GM23338 (cell line): ENCODE data around the gene FBXO38. TPM values are rescaled to one million over a fixed set of nuclear protein-coding genes. Genes with fewer than 3 reads are reported as not detected.

Experiments used
- ATAC-seq: fragments of 200-7000 bp; cut with Tn5 transposase; 3 replicates; pipeline ENCODE4 v1.9.1; 2020
- DNase-seq: peaks from one replicate; pipeline ENCODE4 v3.0.0-alpha.2; 2015; ENCODE audit warnings: low spot score
- H2AFZ ChIP-seq: fragments of 200-600 bp; sonication (generic); 2 replicates; pipeline ENCODE4 v1.8.0; 2016; ENCODE audit warnings: antibody characterized with exemption, mild to moderate bottlenecking, moderate library complexity
- H3F3A ChIP-seq: fragments of 200-600 bp; sonication (generic); replicated peaks from 2 replicates; pipeline ENCODE4 v1.8.0; 2017; ENCODE audit warnings: antibody characterized with exemption, mixed run types, low read depth
- H3K27ac ChIP-seq: fragments of 200-600 bp; sonication (generic); 2 replicates; pipeline ENCODE4 v1.6.1; 2016; ENCODE audit warnings: low read depth
- H3K27me3 ChIP-seq: fragments of 200-600 bp; sonication (generic); 2 replicates; pipeline ENCODE4 v1.8.0; 2016; ENCODE audit warnings: mild to moderate bottlenecking, mixed run types, moderate library complexity; ENCODE audit not compliant: insufficient read depth
- H3K36me3 ChIP-seq: fragments of 200-600 bp; sonication (generic); 2 replicates; pipeline ENCODE4 v1.8.0; 2016; ENCODE audit warnings: mild to moderate bottlenecking; ENCODE audit not compliant: insufficient read depth
- H3K4me1 ChIP-seq: fragments of 200-600 bp; sonication (generic); 2 replicates; pipeline ENCODE4 v1.8.0; 2016; ENCODE audit warnings: mild to moderate bottlenecking, moderate library complexity; ENCODE audit not compliant: insufficient read depth
- H3K4me2 ChIP-seq: fragments of 200-600 bp; sonication (generic); 2 replicates; pipeline ENCODE4 v1.7.1; 2017; ENCODE audit warnings: mixed run types
- H3K4me3 ChIP-seq: fragments of 200-600 bp; sonication (generic); 2 replicates; pipeline ENCODE4 v1.6.1; 2016; ENCODE audit warnings: mixed run types
- H3K79me2 ChIP-seq: fragments of 200-600 bp; sonication (generic); replicated peaks from 2 replicates; pipeline ENCODE4 v1.8.0; 2017; ENCODE audit warnings: mild to moderate bottlenecking; ENCODE audit not compliant: insufficient read depth
- H3K9me2 ChIP-seq: fragments of 200-600 bp; sonication (generic); 2 replicates; pipeline ENCODE4 v1.8.0; 2017; ENCODE audit not compliant: insufficient read depth
- H4K20me1 ChIP-seq: fragments of 200-600 bp; sonication (generic); replicated peaks from 2 replicates; pipeline ENCODE4 v1.8.0; 2017; ENCODE audit warnings: mild to moderate bottlenecking; ENCODE audit not compliant: insufficient read depth
- H3K27ac Mint-ChIP-seq: 2 replicates; pipeline ENCODE4 v1.8.0; 2020; ENCODE audit warnings: inconsistent platforms, mild to moderate bottlenecking, moderate library complexity, mixed read lengths
- H3K27me3 Mint-ChIP-seq: 3 replicates; pipeline ENCODE4 v1.8.0; 2022; ENCODE audit warnings: low read depth, mild to moderate bottlenecking, moderate library complexity, mixed read lengths, inconsistent platforms; ENCODE audit not compliant: insufficient read depth, poor library complexity
- H3K36me3 Mint-ChIP-seq: 3 replicates; pipeline ENCODE4 v1.8.0; 2021; ENCODE audit warnings: low read depth, mild to moderate bottlenecking, inconsistent platforms, moderate library complexity, mixed read lengths
- H3K4me1 Mint-ChIP-seq: 3 replicates; pipeline ENCODE4 v1.8.0; 2020; ENCODE audit warnings: mild to moderate bottlenecking, inconsistent platforms, mixed read lengths
- H3K4me3 Mint-ChIP-seq: 3 replicates; pipeline ENCODE4 v1.8.0; 2021; ENCODE audit warnings: moderate library complexity, mild to moderate bottlenecking, inconsistent platforms, mixed read lengths
- H3K9me3 Mint-ChIP-seq: 3 replicates; pipeline ENCODE4 v1.8.0; 2020; ENCODE audit warnings: moderate library complexity, mild to moderate bottlenecking, inconsistent platforms, mixed read lengths
- CREB1 ChIP-seq: fragments of 250-450 bp; sonication (Bioruptor Pico); IDR thresholded peaks from 2 replicates; pipeline ENCODE4 v1.5.0; 2020; ENCODE audit warnings: low read depth, mild to moderate bottlenecking, moderate library complexity
- CTCF ChIP-seq, 2 experiments: fragments of 200-600 bp in 1 of 2; sonication (generic) in 1 of 2; conservative IDR thresholded peaks; 2 replicates each; pipeline versions ENCODE4 v1.5.1 to v1.6.1; 2016 to 2017; ENCODE audit warnings: antibody characterized with exemption in 2 of 2, low read depth in 2 of 2, mild to moderate bottlenecking in 2 of 2, moderate library complexity in 1 of 2
- ETS1 ChIP-seq: IDR thresholded peaks from 2 replicates; pipeline ENCODE4 v1.6.1; 2016; ENCODE audit warnings: antibody characterized with exemption
- EZH2 ChIP-seq: fragments of 200-600 bp; sonication (generic); IDR thresholded peaks from one replicate; pipeline ENCODE4 v1.8.0; 2017; ENCODE audit warnings: antibody characterized with exemption, mild to moderate bottlenecking, low read depth; ENCODE audit not compliant: unreplicated experiment
- EZH2phosphoT487 ChIP-seq: fragments of 200-600 bp; sonication (generic); IDR thresholded peaks from one replicate; pipeline ENCODE4 v1.8.1; 2018; ENCODE audit warnings: antibody characterized with exemption; ENCODE audit not compliant: unreplicated experiment
- JUNB ChIP-seq: IDR thresholded peaks from one replicate; pipeline ENCODE4 v1.6.1; 2016; ENCODE audit warnings: antibody characterized with exemption; ENCODE audit not compliant: unreplicated experiment
- POLR2AphosphoS5 ChIP-seq: IDR thresholded peaks from 2 replicates; pipeline ENCODE4 v1.6.1; 2016; ENCODE audit warnings: antibody characterized with exemption, low read depth
- REST ChIP-seq: IDR thresholded peaks from one replicate; pipeline ENCODE4 v1.6.1; 2018; ENCODE audit warnings: antibody characterized with exemption; ENCODE audit not compliant: unreplicated experiment
- STAT1 ChIP-seq: IDR thresholded peaks from one replicate; pipeline ENCODE4 v1.6.1; 2016; ENCODE audit warnings: antibody characterized with exemption; ENCODE audit not compliant: unreplicated experiment
- ZNF114 ChIP-seq: fragments of 250-450 bp; sonication (Bioruptor Pico); IDR thresholded peaks from 2 replicates; pipeline ENCODE4 v1.5.0; 2020; ENCODE audit warnings: mild to moderate bottlenecking, moderate library complexity
- ZNF331 ChIP-seq: fragments of 250-450 bp; sonication (Bioruptor Pico); IDR thresholded peaks from 2 replicates; pipeline ENCODE4 v1.5.0; 2020; ENCODE audit warnings: low read depth, mild to moderate bottlenecking, moderate library complexity
- ZNF462 ChIP-seq: fragments of 250-450 bp; sonication (Bioruptor Pico); IDR thresholded peaks from 2 replicates; pipeline ENCODE4 v1.5.0; 2020; ENCODE audit warnings: mild to moderate bottlenecking, moderate library complexity
- polyA plus RNA-seq: library from polyadenylated mRNA; unstranded; fragments of >200 nt; fragmentation: Nextera tagmentation; extraction: Ambion mirVana; gene quantifications from 2 replicates; pipeline ENCODE4 v1.2.1, GENCODE V29; 2016
- total RNA-seq: library from RNA; depleted of rRNA; stranded (reverse); fragments of >200 nt; shearing (Covaris generic); gene quantifications from 2 replicates; pipeline ENCODE4 v1.2.3, GENCODE V29; 2014

The FBXO38 gene
- total and polyA plus RNA-seq, 2 experiments from 2014 or later: 13.3 to 45.6 TPM

GRCh38 chr5:148386041-148386440 is 2.3 kb downstream of the FBXO38 start (continued):
- no peak for TF ChIP-seq ZNF462 (CRISPR knock-in tag)
- TF ChIP-seq ZNF331: no peak

GRCh38 chr5:148387325-148387724 is 3.6 kb downstream of the FBXO38 start:
- Mint-ChIP-seq H3K27me3 (no peaks in the 10 kb centered on the region), H3K27ac (peak overlapping the region; percentile 6; the same call in 1 of the 2 replicates), H3K4me1 (peaks cover 30% of the 10 kb centered on the region), H3K9me3 (no peaks in the 10 kb centered on the region), H3K36me3 (peaks cover 3% of the 10 kb centered on the region; the same call in 1 of the 3 replicates), H3K4me3 (no peak overlapping the region)
- Histone ChIP-seq H3K36me3 (no peaks in the 10 kb centered on the region), H4K20me1 (0 out of 2 replicates have a peak, but pooled peaks cover 4% of the 10 kb centered on the region), H3F3A (no peaks in the 10 kb centered on the region), H3K79me2 (peaks cover 83% of the 10 kb centered on the region), H3K27me3 (no peaks in the 10 kb centered on the region), H3K27ac (no peak overlapping the region), H3K9me2 (no peaks in the 10 kb centered on the region), H3K4me1 (peaks cover 28% of the 10 kb centered on the region; the same call in 1 of the 2 replicates), H3K4me2 (no peak overlapping the region), H2AFZ (no peak overlapping the region), H3K4me3 (no peak overlapping the region)
- no peak for ATAC-seq
- DNase-seq: no peak
- no peak for TF ChIP-seq POLR2AphosphoS5
- no peak for TF ChIP-seq EZH2phosphoT487
- TF ChIP-seq STAT1: no peak
- TF ChIP-seq CREB1: no peak
- TF ChIP-seq ETS1: no peak
- TF ChIP-seq JUNB: no peak
- no peak for TF ChIP-seq CTCF (conservative IDR thresholded peaks at IDR 0.05; ENCODE audit: low read depth in 2 of 2)
- no peak for TF ChIP-seq EZH2
- no peak for TF ChIP-seq REST
- TF ChIP-seq ZNF331: no peak
- TF ChIP-seq ZNF114: no peak
